OCI-M1 (cell line): Measurements from ENCODE around the gene ZDHHC14.
"Not testable (repeated sequence)": the region's sequence is repeated elsewhere in the genome, so short reads cannot be mapped to it uniquely, and the experiment has no call there.

Experiments
- DNase-seq: peaks from one replicate; lab custom pipeline; 2025; lab: John Stamatoyannopoulos, UW

The ZDHHC14 gene

GRCh38 chr6:157407646-157408045 is 26.7 kb downstream of the ZDHHC14 start:
- no peak for DNase-seq

DNA sequence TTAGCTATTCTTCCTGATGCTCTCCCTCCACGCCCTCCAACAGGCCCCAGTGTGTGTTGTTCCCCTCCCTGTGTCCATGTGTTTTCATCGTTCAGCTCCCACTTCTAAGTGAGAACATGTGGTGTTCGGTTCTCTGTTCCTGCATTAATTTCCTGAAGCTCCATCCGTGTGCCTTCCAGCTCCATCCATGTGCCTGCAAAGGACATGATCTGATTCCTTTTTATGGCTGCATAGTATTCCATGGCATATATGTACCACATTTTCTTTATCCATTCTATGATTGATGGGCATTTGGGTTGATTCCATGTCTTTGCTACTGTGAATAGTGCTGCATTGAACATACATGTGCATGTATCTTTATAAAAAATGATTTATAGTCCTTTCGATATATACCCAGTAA is 27.4 kb downstream of the ZDHHC14 start:
- DNase-seq = not testable (repeated sequence)

GRCh38 chr6:157410045-157410444 is 29.1 kb downstream of the ZDHHC14 start:
- no peak for DNase-seq

DNA sequence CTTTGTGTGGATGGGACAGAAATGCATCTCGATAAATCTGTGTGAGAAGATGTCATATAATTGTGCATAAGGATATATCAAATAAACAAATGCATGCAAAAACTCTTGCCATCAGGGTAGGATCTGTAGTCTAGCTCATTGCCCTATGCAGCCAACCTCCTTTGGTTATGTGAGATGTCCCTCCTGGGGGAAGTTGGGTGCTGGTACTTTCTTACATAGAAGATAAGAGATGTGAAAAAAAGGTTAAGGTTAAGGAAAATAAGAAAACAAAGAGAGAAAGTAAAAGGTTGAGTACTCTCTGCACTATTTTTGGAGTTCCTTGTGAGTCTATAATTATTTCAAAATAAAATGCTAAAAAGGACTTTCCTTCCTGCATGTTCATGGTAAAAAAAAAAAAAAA is 30.4 kb downstream of the ZDHHC14 start:
- peak; percentile 9 for DNase-seq

DNA sequence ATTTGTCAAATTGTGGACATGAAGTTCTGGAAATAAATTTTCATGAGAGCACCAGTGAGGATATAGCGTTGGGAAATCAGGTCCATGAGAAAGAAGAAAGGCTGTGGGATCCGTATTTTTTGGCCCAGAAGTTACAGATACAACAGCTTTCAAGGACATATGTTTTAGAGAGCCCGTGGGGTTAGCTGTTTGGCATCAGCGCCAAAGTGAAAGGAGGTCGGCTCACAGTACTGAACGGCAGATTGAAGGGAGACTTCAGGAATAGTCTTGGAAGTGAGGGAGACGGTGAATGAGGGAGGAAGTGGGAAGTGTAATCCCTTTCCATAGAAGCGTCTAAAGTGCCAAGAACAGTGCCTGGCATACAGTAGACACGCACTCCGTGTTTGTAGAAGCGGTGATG is 31.8 kb downstream of the ZDHHC14 start:
- DNase-seq = no peak

DNA sequence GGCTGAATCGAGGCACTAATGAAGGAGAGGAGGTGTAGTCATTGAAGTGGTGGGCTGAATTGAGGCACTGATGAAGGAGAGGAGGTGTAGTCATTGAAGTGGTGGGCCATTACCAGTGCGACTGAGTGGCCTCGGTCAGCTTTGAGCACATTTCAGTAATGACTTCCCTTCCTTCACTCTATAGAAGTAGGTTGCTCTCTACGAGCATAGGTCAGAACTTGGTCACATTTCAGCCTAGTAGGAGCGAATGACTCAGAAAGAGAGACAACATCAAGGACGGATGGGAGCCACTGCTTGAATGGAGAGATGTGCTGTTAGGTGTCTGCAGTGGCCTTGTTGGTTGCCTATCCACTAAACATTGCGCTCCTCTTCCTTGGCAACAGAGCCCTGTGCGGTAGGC is 39.5 kb downstream of the ZDHHC14 start:
- DNase-seq = no peak

- no peak for DNase-seq
Measured at GRCh38 chr6:157424491-157425020, 43.6 kb downstream of the ZDHHC14 start.

GRCh38 chr6:157427969-157428368 is 47.0 kb downstream of the ZDHHC14 start:
- DNase-seq = no peak

DNA sequence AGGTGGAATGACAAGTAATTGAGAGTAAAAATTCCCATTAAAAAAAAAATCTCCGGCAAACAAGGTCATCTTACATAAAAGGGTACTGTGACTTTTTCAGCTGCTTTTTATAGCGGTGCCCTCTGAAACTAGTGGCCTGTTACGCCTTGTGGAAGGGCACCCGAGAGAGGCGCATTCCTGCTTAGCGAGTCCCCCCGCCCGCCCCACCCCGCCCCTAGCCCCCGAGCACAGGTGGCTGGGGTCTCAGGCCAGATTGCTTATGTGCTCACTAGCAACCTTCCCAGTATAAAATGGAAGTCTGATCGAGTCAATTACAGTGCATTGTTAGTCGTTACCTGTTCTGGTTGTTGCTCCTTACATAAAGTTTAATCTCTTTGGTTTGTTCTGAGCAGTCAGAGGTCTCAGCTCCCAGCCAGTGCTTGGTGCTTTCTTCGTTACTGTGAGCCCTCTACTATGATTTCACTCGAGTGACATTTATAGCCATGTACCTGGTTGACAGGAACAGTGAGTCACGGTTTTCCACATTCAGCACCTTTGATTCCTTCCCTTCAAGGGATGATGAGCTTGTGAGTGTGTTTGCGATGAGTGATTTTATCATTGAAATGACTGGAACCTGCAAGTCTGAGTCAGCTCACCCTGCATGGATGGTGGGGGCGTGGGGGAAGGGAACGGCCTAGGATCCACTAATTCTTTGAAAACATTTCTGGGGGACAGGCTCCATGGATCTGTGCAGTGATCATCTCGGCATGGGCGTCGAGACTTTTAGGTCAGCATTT is 47.6 kb downstream of the ZDHHC14 start:
- no peak for DNase-seq

DNA sequence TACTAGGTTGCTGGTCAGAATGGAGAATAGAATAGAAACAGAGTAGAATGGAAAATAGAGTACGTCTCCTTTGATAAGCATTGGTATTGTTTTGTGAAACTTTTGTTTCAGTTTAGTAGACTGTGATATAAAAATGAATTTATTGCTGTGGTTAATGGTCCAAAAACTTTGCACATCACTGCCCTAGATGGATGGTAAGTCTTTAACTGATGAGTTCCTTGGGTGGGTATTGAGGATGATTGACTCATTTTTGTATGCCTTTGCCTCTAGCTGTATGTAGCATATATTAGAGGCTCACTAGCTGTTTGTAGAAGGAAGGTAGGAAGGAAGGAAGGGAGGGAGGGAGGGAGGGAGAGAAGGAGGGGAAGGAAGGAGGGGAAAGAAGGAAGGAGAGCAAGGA is 48.3 kb downstream of the ZDHHC14 start:
- DNase-seq = no peak

GRCh38 chr6:157430834-157431233 is 49.8 kb downstream of the ZDHHC14 start:
- DNase-seq = no peak

DNA sequence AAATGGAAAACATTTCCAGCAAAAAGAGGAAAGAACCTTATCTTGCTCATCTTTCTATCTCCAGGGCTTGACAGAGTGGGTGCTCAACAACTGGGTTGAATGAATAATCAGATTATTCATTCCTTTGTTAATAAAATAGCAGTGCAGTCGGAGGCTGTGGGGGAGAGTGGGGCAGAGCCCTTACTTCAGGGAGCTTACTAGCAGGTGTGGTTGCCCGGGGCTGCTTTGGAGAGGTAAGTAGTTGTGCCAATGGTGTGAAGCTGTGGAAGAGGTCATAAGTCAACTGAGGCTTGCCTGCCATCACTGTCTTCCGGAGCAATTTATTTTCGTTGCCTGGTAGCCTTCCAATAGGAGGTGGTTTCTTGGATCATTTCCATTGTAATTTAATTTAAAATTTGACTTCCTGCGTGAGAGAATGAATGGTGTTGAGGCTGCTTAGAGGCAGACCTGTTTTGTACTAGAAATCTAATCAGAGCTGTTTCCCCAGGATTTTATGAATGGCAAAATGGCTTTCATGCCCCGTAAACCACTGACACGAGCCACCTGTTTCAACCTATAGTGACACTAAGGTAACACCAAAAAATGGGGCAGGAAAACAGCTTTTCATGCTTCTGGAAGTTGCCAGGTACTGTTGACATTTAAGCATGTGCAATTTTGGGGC is 51.4 kb downstream of the ZDHHC14 start:
- no peak for DNase-seq

GRCh38 chr6:157432892-157433265 is 51.9 kb downstream of the ZDHHC14 start:
- no peak for DNase-seq

DNA sequence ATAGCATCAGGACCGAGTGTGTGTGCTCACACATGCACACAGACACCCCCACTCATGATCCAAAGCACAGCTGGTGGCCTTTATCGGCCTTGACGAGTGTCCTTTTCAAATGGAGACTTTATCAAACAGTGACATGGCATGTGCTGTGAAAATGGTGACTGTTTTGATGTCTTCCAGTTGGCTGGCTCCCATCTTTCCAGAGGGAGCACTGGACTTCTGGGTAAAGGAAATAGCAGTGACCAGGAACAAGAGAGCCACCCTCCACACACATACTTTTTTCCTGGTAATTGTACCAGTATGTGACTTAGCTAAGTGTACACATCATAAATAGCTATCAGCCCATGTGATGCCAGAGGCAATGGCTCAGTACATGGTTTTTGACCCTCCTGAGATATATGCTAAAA is 52.7 kb downstream of the ZDHHC14 start:
- DNase-seq = no peak

GRCh38 chr6:157434349-157435033 is 53.5 kb downstream of the ZDHHC14 start:
- no peak for DNase-seq

DNA sequence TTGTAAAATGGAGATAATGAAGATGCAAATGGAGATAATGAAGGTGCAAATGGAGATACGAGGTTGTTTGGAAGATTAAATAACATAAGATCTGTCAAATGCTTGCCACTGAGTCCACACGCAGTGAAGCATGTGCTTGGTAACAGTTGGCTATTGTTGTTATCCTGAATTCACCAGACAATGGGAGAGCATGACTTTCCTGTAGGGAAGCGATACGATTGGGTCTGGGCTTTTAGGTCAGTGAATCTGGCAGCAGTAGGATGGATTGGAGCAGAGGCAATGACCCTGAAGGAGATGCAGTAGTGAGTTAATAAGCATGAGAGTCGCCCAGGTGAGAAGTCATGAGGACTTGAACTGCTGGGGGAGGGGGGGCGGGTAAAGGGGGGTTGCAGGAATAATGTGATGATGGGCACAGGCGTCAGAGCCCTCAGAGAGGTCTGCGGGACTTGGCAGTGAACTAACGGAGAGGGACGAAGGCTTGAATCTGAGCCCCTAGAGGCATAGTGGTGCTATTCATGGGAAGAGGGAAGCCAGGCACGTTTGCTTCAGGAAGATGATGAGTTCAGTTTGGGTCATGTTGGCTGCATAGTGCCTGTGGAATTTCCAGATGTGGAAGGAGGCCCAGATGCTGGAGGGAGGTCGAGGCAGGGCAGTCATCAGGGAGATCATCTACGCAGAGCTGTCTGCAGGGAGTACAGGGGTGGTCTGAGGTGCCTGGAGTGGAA is 55.4 kb downstream of the ZDHHC14 start:
- DNase-seq = no peak

DNA sequence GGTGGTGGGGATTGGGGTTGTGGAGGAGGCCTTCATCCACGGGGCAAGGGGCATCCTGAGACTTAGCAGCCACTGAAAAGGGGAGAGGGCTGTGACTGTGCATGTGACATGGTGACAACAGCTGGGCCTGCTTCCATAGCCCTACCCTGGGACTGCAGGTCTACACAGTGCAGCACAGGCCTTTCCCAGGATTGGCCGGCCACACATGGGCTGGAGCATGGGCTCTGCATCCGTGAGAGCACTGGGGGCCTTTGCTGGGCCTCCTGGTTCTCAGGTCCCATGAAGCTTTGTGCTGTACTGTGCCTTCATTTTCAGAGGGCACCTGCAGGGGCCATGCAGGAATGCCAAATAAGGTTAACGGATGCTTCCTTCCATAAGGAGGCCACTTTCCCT is 56.0 kb downstream of the ZDHHC14 start:
- DNase-seq = no peak

DNA sequence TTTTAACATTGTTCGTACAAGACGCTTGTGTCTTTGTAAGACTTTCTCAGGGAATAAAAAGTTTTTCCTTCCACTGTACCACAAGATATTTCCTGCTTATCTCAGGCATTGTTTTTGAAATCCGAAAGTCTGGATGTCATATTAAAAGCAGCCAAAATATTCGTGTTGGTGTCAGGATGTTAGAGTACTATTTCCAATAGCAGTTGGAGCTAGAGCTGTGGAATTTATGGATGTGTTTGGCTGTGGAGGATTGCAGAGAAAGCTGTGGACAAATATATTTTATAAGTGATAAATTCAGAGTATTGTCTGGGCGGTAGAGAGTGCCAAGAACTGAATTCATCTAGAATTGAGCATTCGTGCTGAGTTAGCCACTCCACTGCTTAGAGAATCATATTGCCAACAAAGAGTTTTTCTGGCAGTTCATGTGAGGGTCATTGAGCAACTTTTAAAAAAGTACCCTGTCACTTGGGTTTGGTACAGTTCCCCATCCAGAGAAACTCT is 57.7 kb downstream of the ZDHHC14 start:
- DNase-seq = no peak

- DNase-seq = no peak
Measured at GRCh38 chr6:157440171-157440570, 59.2 kb downstream of the ZDHHC14 start.

GRCh38 chr6:157442291-157442690 is 61.3 kb downstream of the ZDHHC14 start:
- no peak for DNase-seq

DNA sequence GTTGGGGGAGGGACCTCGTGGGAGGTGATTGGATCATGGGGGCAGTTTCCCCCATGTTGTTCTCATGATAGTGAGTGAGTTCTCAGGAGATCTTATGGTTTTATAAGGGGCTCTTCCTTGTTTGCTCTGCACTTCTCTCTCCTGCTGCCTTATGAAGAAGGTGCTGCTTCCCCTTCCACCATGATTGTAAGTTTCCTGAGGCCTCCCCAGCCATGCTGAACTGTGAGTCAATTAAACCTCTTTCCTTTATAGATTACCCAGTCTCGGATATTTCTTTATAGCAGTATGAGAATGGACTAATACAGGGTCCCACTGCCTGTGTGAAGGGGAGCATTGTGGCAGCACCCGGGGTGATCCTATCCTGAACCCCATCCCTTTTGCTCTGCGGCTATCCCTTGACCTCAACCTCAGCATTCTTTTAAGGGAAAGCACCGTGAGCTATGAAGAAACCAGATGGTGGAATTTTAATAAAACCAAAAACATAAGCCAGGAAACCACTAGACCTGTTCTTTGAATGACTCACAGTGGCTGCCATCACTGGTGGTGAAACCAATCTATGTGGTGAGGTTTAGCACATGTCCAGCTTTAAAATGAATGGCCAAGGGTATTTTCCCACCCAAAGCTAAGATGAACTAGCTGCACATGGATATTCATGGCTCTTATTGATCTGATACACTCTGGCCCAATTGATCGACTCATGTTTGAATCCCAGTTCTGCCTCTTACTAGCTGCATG is 62.2 kb downstream of the ZDHHC14 start:
- no peak for DNase-seq
